ENCODE data around the gene PIKFYVE. TPM values are rescaled to one million over a fixed set of nuclear protein-coding genes. Genes with fewer than 3 reads are reported as not detected.

Gene PIKFYVE
- total RNA-seq, 1 experiment from 2014 or later, result 27.2 TPM

DNA sequence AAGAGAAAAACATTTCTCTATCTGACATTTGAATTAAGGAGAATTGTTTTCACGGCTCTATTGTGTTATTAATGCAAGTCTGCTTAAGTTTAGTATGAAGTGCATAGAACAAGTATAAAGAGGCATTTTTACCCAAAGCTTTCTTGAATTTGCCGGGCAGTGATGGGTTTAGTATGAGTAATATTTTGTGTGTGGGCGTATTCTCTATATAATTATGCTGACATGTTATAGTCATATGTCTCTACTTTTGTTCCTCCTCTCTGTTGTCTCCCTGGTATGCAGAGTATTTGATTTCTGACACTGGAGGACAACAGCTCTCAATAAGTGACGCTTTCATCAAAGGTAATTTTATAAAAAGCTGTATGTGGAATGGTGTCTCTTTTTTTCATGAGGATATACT lies 45.9 kb downstream of the PIKFYVE start:
- Histone ChIP-seq H4K8ac (replicated peaks; ENCODE audit: insufficient read length, low read depth, low read length) (no peak overlapping the region), H2AFZ (ENCODE audit: low read length) (no peak overlapping the region), H3K9me3 (ENCODE audit: control insufficient read depth, low read depth, low read length) (no peaks in the 10 kb centered on the region), H2BK120ac (ENCODE audit: low read depth, low read length, poor library complexity, severe bottlenecking) (no peak overlapping the region), H3K79me1 (ENCODE audit: insufficient read depth, low read depth, low read length, poor library complexity, severe bottlenecking) (no peaks in the 10 kb centered on the region), H4K91ac (ENCODE audit: insufficient read length, low read depth, low read length) (no peak overlapping the region), H3K27ac (ENCODE audit: insufficient read length, low read depth, low read length) (no peak overlapping the region), H2BK15ac (ENCODE audit: low read depth, low read length) (no peak overlapping the region), H3K9ac (ENCODE audit: extremely low read depth, insufficient read length, low read length) (no peak overlapping the region), H3K23me2 (ENCODE audit: insufficient read length, low read depth, low read length, poor library complexity, severe bottlenecking) (no peaks in the 10 kb centered on the region), H2BK5ac (ENCODE audit: insufficient read length, low read length) (no peak overlapping the region), H3K4me2 (ENCODE audit: insufficient read depth, insufficient read length, low read length) (no peak overlapping the region), H3K56ac (ENCODE audit: insufficient read length, low read depth, low read length) (no peak overlapping the region), H4K5ac (ENCODE audit: insufficient read length, low read depth, low read length) (no peak overlapping the region), H2AK5ac (ENCODE audit: insufficient read length, low read length) (no peak overlapping the region), H4K20me1 (ENCODE audit: control insufficient read depth, insufficient read depth, insufficient read length) (no peaks in the 10 kb centered on the region), H3K4me1 (ENCODE audit: insufficient read depth, low read length) (no peaks in the 10 kb centered on the region), H3K27me3 (ENCODE audit: insufficient read depth, low read length) (no peaks in the 10 kb centered on the region), H3T11ph (ENCODE audit: low read length) (no peak overlapping the region), H3K14ac (ENCODE audit: insufficient read depth, low read length) (no peak overlapping the region), H2BK12ac (ENCODE audit: insufficient read length, low read depth, low read length) (no peak overlapping the region), H3K79me2 (ENCODE audit: insufficient read depth, low read length) (no peaks in the 10 kb centered on the region), H3K18ac (ENCODE audit: insufficient read length, low read depth, low read length) (no peak overlapping the region), H3K4ac (ENCODE audit: low read depth, low read length) (no peak overlapping the region), H3K23ac (ENCODE audit: insufficient read length, low read depth, low read length) (no peak overlapping the region), H2BK20ac (ENCODE audit: low read depth, low read length, poor library complexity, severe bottlenecking) (no peak overlapping the region)
- TF ChIP-seq, protein P1, sequence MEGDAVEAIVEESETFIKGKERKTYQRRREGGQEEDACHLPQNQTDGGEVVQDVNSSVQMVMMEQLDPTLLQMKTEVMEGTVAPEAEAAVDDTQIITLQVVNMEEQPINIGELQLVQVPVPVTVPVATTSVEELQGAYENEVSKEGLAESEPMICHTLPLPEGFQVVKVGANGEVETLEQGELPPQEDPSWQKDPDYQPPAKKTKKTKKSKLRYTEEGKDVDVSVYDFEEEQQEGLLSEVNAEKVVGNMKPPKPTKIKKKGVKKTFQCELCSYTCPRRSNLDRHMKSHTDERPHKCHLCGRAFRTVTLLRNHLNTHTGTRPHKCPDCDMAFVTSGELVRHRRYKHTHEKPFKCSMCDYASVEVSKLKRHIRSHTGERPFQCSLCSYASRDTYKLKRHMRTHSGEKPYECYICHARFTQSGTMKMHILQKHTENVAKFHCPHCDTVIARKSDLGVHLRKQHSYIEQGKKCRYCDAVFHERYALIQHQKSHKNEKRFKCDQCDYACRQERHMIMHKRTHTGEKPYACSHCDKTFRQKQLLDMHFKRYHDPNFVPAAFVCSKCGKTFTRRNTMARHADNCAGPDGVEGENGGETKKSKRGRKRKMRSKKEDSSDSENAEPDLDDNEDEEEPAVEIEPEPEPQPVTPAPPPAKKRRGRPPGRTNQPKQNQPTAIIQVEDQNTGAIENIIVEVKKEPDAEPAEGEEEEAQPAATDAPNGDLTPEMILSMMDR (conservative IDR thresholded peaks at IDR 0.05), result no peak
- H3K9me3 Mint-ChIP-seq, result no peaks in the 10 kb centered on the region
- no peak overlapping the region for H3K4me3 Mint-ChIP-seq
- no peak overlapping the region; a peak in 1 of 7 replicates for H3K27ac Mint-ChIP-seq
- no peak for DNase-seq
- peaks cover 12 to 37% (median 20%) of the 10 kb centered on the region in 3 experiments; a peak in 6 of 7 replicates for H3K36me3 Mint-ChIP-seq (ENCODE audit: insufficient read depth in 1 of 3, low read depth in 3 of 3)
- no peaks in the 10 kb centered on the region for H3K27me3 Mint-ChIP-seq (ENCODE audit: low read depth)
- H3K4me1 Mint-ChIP-seq, result no peaks in the 10 kb centered on the region
- no CpG with 5 or more reads among the region's 4 CpGs for WGBS (ENCODE audit: extremely low coverage, insufficient read length, low lambda C conversion rate)
